NCI-H2029 treated with DMSO at 0.1 percent for 48 hours (cell line): ENCODE results near the gene HMGXB3.
"Not testable (repeated sequence)": the region's sequence is repeated elsewhere in the genome, so short reads cannot be mapped to it uniquely, and the experiment has no call there.

Experiments
- DNase-seq: peaks from one replicate; lab custom pipeline; 2025; lab: John Stamatoyannopoulos, UW

Gene HMGXB3

GRCh38 chr5:150068472-150068871 is 67.9 kb downstream of the HMGXB3 start:
- no peak for DNase-seq

- no peak for DNase-seq
These were observed 68.6 kb downstream of the HMGXB3 start for GRCh38 chr5:150068961-150069645.

GRCh38 chr5:150069672-150070627 is 69.4 kb downstream of the HMGXB3 start:
- no peak for DNase-seq

- DNase-seq, result no peak
These were observed 70.3 kb downstream of the HMGXB3 start for GRCh38 chr5:150070821-150071220.

GRCh38 chr5:150073086-150073625 is 72.6 kb downstream of the HMGXB3 start:
- DNase-seq, result no peak

- no peak for DNase-seq
These were observed 73.1 kb downstream of the HMGXB3 start for GRCh38 chr5:150073677-150074076.

- no peak for DNase-seq
These were observed 74.7 kb downstream of the HMGXB3 start for GRCh38 chr5:150075233-150075632.

- DNase-seq, result no peak
These were observed 75.3 kb downstream of the HMGXB3 start for GRCh38 chr5:150075806-150076205.

- no peak for DNase-seq
These were observed 76.5 kb downstream of the HMGXB3 start for GRCh38 chr5:150077060-150077459.

- DNase-seq, result no peak
These were observed 77.7 kb downstream of the HMGXB3 start for GRCh38 chr5:150077996-150078801.

GRCh38 chr5:150078802-150079689 is 78.5 kb downstream of the HMGXB3 start:
- DNase-seq, result no peak

GRCh38 chr5:150079909-150080461 is 79.4 kb downstream of the HMGXB3 start:
- DNase-seq, result no peak

- no peak for DNase-seq
These were observed 80.3 kb downstream of the HMGXB3 start for GRCh38 chr5:150080696-150081435.

- DNase-seq, result no peak
These were observed 81.2 kb downstream of the HMGXB3 start for GRCh38 chr5:150081541-150082283.

- no peak for DNase-seq
These were observed 81.8 kb downstream of the HMGXB3 start for GRCh38 chr5:150082374-150082773.

GRCh38 chr5:150082889-150083288 is 82.3 kb downstream of the HMGXB3 start:
- no peak for DNase-seq

- not testable (repeated sequence) for DNase-seq
These were observed 84.2 kb downstream of the HMGXB3 start for GRCh38 chr5:150084754-150085153.

GRCh38 chr5:150085191-150085912 is 84.8 kb downstream of the HMGXB3 start:
- DNase-seq, result no peak
